Epithelial cell of esophagus (primary cell): ENCODE results near the gene MYL6B.

Experiments
- DNase-seq: peaks from one replicate; pipeline ENCODE4 v3.0.0; 2010; ENCODE audit warnings: low read depth
- H3K4me3 ChIP-seq: 2 replicates; pipeline ENCODE4 v1.5.1; 2011; ENCODE audit warnings: mild to moderate bottlenecking, low read length, control low read depth
- TF ChIP-seq, protein P1 (sequence below): IDR thresholded peaks from 2 replicates; pipeline ENCODE4 v1.5.1; 2011; ENCODE audit warnings: low read depth, mild to moderate bottlenecking, low read length, control low read depth, inconsistent platforms; ENCODE audit not compliant: insufficient read depth; ENCODE audit errors: missing control alignments

The MYL6B gene

DNA sequence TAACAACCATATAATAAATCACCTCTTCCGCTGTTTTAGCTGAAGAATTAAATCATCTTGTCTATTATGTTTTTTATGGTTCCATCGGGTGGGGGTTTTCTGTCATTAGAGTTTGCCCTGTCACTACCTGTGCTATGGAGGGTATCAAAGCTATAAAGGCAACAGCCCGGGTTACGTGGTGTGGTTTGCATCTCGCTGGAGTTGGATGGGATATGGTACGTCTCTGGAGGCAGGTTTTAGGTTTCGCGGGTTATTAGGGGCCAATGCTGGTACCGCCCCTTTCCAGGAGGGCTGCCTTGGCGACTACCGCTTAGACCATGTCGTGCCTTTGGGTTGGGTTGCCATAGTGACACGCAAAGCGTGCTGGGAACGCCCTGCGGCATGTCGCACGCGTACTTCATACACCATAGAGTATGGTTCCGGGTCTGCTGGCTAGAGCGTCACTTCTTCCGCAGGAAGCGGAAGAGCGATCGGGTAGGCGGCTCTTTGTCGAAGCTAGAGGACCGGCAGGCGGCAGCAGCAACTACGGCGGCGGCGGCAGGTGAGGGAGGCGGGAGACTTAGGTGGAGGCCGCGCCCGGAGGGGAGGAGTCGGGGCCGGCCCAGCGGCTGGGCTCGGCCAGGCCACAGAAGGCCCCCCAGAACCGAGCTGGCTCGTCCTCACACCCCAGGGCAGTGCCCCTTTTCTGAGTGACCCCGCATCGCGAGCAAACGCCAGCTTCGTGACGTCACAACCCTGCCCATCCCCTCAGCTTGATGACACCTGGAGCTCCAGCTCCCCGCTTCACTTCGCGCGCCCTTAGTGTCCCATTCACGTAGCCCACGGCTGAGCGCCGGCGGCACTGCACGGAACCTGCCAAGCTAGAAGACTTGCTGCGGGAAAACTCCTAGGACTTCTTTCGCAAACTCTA lies 34.4 kb upstream of the MYL6B start, which contains the start of gene ZC3H10:
Gene ZC3H10, plus strand, starts transcription at position 489 of the 910 bp plus-strand sequence. CDS start 2,297 bp downstream, outside the sequence.
- peak; percentile 99 for DNase-seq
- TF ChIP-seq, protein P1, sequence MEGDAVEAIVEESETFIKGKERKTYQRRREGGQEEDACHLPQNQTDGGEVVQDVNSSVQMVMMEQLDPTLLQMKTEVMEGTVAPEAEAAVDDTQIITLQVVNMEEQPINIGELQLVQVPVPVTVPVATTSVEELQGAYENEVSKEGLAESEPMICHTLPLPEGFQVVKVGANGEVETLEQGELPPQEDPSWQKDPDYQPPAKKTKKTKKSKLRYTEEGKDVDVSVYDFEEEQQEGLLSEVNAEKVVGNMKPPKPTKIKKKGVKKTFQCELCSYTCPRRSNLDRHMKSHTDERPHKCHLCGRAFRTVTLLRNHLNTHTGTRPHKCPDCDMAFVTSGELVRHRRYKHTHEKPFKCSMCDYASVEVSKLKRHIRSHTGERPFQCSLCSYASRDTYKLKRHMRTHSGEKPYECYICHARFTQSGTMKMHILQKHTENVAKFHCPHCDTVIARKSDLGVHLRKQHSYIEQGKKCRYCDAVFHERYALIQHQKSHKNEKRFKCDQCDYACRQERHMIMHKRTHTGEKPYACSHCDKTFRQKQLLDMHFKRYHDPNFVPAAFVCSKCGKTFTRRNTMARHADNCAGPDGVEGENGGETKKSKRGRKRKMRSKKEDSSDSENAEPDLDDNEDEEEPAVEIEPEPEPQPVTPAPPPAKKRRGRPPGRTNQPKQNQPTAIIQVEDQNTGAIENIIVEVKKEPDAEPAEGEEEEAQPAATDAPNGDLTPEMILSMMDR, result peak; percentile 56
- peak within 1 kb of the TSS; percentile 92 for H3K4me3 ChIP-seq

- DNase-seq, result no peak
- TF ChIP-seq, protein P1, result no peak
Observed at GRCh38 chr12:56118688-56119357, 33.6 kb upstream of the MYL6B start.

DNA sequence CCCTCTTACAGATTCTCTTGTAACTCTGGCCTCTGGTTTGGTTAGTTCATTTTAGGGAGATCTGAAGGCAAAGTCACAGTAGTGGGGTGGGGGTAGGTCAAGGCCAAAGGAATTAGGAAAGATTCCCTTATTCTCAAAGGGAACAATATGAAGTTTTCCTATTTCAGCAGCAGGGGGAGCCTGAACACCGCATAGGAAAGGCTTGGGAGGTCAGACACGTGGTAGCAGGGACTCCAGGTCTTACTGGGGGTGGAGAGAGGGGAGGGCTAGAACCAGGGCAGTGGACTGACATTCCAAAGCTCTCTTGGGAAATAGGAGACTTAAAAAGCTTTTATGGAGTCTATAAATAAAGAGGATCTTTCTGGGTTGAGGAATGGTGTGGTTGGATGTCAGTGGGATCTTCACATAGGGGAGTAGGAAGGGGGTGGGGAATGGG lies 33.0 kb upstream of the MYL6B start:
- H3K4me3 ChIP-seq, result peak overlapping the region; percentile 75
- TF ChIP-seq, protein P1, result peak; percentile 85
- DNase-seq, result peak; percentile 87

More at GRCh38 chr12:56118688-56119357, 33.6 kb upstream of the MYL6B start:
- H3K4me3 ChIP-seq, result peak overlapping the region; percentile 75

- DNase-seq, result peak; percentile 62
- TF ChIP-seq, protein P1, result no peak
- no peak overlapping the region for H3K4me3 ChIP-seq
Observed at GRCh38 chr12:56120158-56120846, 32.1 kb upstream of the MYL6B start.

GRCh38 chr12:56121204-56121870 lies 31.1 kb upstream of the MYL6B start:
- TF ChIP-seq, protein P1, result no peak
- no peak overlapping the region for H3K4me3 ChIP-seq
- DNase-seq, result no peak

- TF ChIP-seq, protein P1, result no peak
- H3K4me3 ChIP-seq, result no peak overlapping the region
- no peak for DNase-seq
Observed at GRCh38 chr12:56122637-56123036, 29.8 kb upstream of the MYL6B start.
